Measurements from ENCODE around the gene MAGI2.

Gene MAGI2

DNA sequence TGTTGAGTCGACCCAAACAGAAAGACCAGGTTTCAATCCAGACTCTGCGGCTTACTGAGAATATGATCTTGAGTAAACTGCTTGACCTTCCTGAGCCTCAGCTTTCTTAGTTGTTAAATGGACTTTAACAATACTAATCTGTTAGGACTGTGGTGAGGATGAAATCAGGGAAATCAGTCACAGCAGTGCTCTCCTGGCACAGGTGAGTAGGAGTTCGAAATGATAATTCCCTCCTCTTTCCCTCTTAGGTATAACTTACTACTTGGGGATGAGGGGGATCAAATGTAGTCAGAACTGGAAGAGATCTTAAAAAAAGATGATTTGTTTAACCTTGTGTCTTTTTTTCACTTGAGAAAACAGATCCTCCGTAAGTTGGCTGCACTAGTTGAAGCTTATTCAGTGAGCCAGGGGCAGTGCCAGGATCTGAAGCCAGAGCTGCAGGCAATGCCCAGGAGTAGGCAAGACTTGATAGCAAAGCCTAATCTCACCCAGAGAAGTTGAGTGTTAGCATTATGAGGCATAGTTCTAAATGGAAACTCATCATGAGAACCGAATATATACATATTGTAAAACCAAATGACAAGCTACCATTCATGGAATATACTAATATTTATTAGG lies 1.8 kb upstream of the MAGI2 start:
- no peaks in the 10 kb centered on the region for H3K27me3 ChIP-seq (ENCODE audit: insufficient read depth, low read length, poor library complexity)
- no peak overlapping the region for H2AFZ ChIP-seq (ENCODE audit: low read depth, low read length)
- H3K9ac ChIP-seq (ENCODE audit: low read depth, low read length) = no peak overlapping the region
- no peak overlapping the region for H3K27ac ChIP-seq (ENCODE audit: low read length)
- H3K4me2 ChIP-seq (ENCODE audit: insufficient read depth, low read length) = no peak overlapping the region
- TF ChIP-seq, protein P1, sequence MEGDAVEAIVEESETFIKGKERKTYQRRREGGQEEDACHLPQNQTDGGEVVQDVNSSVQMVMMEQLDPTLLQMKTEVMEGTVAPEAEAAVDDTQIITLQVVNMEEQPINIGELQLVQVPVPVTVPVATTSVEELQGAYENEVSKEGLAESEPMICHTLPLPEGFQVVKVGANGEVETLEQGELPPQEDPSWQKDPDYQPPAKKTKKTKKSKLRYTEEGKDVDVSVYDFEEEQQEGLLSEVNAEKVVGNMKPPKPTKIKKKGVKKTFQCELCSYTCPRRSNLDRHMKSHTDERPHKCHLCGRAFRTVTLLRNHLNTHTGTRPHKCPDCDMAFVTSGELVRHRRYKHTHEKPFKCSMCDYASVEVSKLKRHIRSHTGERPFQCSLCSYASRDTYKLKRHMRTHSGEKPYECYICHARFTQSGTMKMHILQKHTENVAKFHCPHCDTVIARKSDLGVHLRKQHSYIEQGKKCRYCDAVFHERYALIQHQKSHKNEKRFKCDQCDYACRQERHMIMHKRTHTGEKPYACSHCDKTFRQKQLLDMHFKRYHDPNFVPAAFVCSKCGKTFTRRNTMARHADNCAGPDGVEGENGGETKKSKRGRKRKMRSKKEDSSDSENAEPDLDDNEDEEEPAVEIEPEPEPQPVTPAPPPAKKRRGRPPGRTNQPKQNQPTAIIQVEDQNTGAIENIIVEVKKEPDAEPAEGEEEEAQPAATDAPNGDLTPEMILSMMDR (IDR thresholded peaks at IDR 0.05; ENCODE audit: borderline replicate concordance, extremely low read depth, low read length, poor library complexity, severe bottlenecking) = no peak
- no peak for TF ChIP-seq EZH2 (IDR thresholded peaks at IDR 0.05; ENCODE audit: borderline replicate concordance, low read depth, low read length, severe bottlenecking)
- H3K4me3 ChIP-seq (ENCODE audit: low read depth in 1 of 2, low read length in 2 of 2) = no peak overlapping the region
- ATAC-seq (ENCODE audit: insufficient read depth, low read depth) (no peak), DNase-seq (no peak)
- H4K20me1 ChIP-seq (ENCODE audit: insufficient read depth, low read length) = no peaks in the 10 kb centered on the region
- no peaks in the 10 kb centered on the region for H3K9me3 ChIP-seq (ENCODE audit: insufficient read depth, low read length, severe bottlenecking)
- no peaks in the 10 kb centered on the region for H3K36me3 ChIP-seq (ENCODE audit: insufficient read depth, low read length)
- H3K79me2 ChIP-seq (ENCODE audit: insufficient read depth, low read length) = no peaks in the 10 kb centered on the region
- no peaks in the 10 kb centered on the region for H3K4me1 ChIP-seq (ENCODE audit: insufficient read depth, low read length)

DNA sequence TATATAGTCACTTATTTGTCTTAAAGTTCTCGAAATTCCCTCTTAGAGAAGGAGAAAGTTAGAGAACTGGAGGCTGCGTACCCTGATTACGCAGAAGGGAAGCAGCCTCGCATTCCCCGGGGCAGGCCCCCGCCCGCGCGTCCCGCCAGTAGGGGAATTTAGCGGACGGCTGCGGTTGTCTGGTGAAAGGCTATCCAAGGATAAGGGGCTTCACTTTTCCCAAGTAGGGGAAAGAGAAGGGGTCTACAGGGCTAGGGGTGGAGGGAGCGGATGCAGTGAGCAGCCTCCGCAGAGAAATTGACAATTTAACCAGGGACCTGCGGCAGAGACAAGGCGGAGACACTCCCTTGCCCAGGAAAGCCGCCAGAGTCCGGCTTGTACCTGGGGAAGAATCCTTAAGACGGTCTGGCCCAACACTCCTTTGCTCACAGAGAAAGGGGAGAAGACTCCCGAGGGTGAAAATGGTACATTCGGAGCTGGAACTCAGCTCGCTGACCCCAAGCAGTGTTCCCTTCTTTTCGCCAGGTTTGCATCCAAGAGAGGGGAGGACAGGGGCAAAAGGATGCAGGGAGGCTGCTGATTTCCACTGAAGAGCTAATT lies 994 bp upstream of the MAGI2 start:
- no peak overlapping the region for H3K4me2 ChIP-seq (ENCODE audit: insufficient read depth, low read length)
- H3K9ac ChIP-seq (ENCODE audit: low read depth, low read length) = no peak overlapping the region
- no peaks in the 10 kb centered on the region for H3K9me3 ChIP-seq (ENCODE audit: insufficient read depth, low read length, severe bottlenecking)
- H4K20me1 ChIP-seq (ENCODE audit: insufficient read depth, low read length) = no peaks in the 10 kb centered on the region
- TF ChIP-seq, protein P1 (IDR thresholded peaks at IDR 0.05; ENCODE audit: borderline replicate concordance, extremely low read depth, low read length, poor library complexity, severe bottlenecking) = no peak
- TF ChIP-seq EZH2 (IDR thresholded peaks at IDR 0.05; ENCODE audit: borderline replicate concordance, low read depth, low read length, severe bottlenecking) = no peak
- H3K36me3 ChIP-seq (ENCODE audit: insufficient read depth, low read length) = no peaks in the 10 kb centered on the region
- ATAC-seq (ENCODE audit: insufficient read depth, low read depth) (no peak), DNase-seq (no peak)
- no peak overlapping the region for H3K4me3 ChIP-seq (ENCODE audit: low read depth in 1 of 2, low read length in 2 of 2)
- H3K79me2 ChIP-seq (ENCODE audit: insufficient read depth, low read length) = no peaks in the 10 kb centered on the region
- no peak overlapping the region for H3K27ac ChIP-seq (ENCODE audit: low read length)
- H3K4me1 ChIP-seq (ENCODE audit: insufficient read depth, low read length) = no peaks in the 10 kb centered on the region
- no peaks in the 10 kb centered on the region for H3K27me3 ChIP-seq (ENCODE audit: insufficient read depth, low read length, poor library complexity)
- H2AFZ ChIP-seq (ENCODE audit: low read depth, low read length) = no peak overlapping the region

DNA sequence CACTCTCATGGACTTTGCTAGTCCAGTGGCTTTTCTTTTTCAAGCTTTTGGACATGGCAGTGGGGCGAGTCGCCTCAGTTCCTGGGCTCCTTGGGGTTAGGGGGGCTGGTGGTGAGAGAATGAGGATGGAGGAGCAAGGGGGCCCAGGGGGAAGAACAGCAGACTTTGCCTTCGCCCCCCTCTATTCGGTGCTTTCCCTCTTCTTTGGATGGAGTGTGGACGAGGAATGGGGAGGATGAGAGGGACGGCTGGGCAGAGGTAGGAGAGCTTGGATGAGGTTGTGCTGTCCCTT lies 255 bp downstream of the MAGI2 start:
- ATAC-seq (ENCODE audit: insufficient read depth, low read depth) = no peak
- Histone ChIP-seq H3K27ac (ENCODE audit: low read length) (no peak overlapping the region), H3K4me2 (ENCODE audit: insufficient read depth, low read length) (no peak overlapping the region)

More for the DNA sequence above, 255 bp downstream of the MAGI2 start:
- H3K27me3 ChIP-seq (ENCODE audit: insufficient read depth, low read length, poor library complexity) = no peaks in the 10 kb centered on the region
- H4K20me1 ChIP-seq (ENCODE audit: insufficient read depth, low read length) = no peaks in the 10 kb centered on the region
- no peaks in the 10 kb centered on the region for H3K36me3 ChIP-seq (ENCODE audit: insufficient read depth, low read length)
- TF ChIP-seq, protein P1 (IDR thresholded peaks at IDR 0.05; ENCODE audit: borderline replicate concordance, extremely low read depth, low read length, poor library complexity, severe bottlenecking) = no peak
- TF ChIP-seq EZH2 (IDR thresholded peaks at IDR 0.05; ENCODE audit: borderline replicate concordance, low read depth, low read length, severe bottlenecking) = no peak
- no peak overlapping the region for H3K9ac ChIP-seq (ENCODE audit: low read depth, low read length)
- no peaks in the 10 kb centered on the region for H3K79me2 ChIP-seq (ENCODE audit: insufficient read depth, low read length)
- H3K4me1 ChIP-seq (ENCODE audit: insufficient read depth, low read length) = no peaks in the 10 kb centered on the region
- H3K4me3 ChIP-seq (ENCODE audit: low read depth in 1 of 2, low read length in 2 of 2) = no peak overlapping the region
- H3K9me3 ChIP-seq (ENCODE audit: insufficient read depth, low read length, severe bottlenecking) = no peaks in the 10 kb centered on the region
- H2AFZ ChIP-seq (ENCODE audit: low read depth, low read length) = no peak overlapping the region
- no peak for DNase-seq

Data from DND-41 (cell line).